GM19438 (cell line): ENCODE results near the gene VPS35L.
"Not testable (repeated sequence)": the region's sequence is repeated elsewhere in the genome, so short reads cannot be mapped to it uniquely, and the experiment has no call there.

ENCODE experiments used
- ATAC-seq: cut with Tn5 transposase; IDR thresholded peaks from one replicate; pipeline ENCODE4 v1.9.1; 2021; ENCODE audit warnings: low read depth; ENCODE audit not compliant: unreplicated experiment

VPS35L gene

DNA sequence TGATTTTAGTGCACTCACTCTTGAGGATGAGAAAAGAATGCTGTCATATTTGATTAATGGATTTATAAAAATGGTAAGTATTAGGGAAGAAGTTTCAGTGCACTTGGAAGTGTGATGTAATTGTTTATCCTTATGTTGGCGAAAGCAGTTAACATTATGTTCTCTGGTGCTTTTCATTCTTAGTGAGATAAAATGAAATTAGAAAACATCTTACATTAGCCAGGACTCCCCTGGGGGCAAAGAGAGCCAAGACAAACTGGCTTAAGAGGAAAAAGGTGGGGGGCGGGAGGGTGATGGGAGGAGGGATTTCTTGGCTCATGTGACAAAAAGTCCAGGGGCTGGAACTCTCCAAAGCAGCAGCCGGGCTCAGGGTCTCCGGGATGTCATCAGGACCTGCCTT is 89.4 kb downstream of the VPS35L start:
- no peak for ATAC-seq

DNA sequence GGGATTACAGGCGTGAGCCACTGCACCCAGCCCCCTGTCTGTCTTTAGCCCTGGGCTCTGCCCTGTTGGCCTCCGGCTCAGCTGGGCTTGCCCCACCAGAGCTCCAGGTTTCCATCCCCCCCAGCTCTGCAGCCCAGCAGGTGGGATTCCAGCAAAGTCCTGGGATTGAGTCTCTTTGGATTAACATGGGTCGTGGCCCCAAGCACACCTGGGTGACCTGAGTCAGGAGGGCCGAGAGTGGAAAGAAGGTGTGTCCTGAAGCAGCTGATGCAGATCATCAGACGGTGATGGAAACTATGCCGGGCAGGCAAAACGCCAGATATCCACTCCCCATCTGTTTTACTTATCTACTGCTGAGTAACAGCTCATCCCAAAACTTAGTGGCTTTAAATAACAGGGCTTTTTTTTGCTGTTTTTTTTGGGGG is 90.1 kb downstream of the VPS35L start:
- no peak for ATAC-seq

- ATAC-seq: no peak
Measured at GRCh38 chr16:19649980-19650379, 94.5 kb downstream of the VPS35L start.

DNA sequence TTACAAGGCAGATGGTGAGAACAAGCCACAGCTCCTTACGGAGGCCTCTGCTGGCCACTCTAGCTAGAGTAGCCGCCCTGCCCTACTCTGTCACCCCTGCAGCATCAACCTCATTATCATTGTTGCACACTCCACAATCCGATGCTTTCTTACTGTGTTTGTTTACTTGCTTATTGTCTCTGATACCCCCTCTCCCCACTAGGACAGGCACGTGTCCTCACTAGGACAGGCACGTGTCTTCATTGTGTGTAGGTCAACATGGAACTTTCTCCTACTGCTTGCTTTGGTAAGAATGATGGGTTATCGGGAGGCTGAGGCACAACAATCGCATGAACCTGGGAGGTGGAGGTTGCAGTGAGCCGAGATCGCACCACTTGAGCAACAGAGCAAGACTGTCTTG is 98.6 kb downstream of the VPS35L start:
- ATAC-seq: no peak

DNA sequence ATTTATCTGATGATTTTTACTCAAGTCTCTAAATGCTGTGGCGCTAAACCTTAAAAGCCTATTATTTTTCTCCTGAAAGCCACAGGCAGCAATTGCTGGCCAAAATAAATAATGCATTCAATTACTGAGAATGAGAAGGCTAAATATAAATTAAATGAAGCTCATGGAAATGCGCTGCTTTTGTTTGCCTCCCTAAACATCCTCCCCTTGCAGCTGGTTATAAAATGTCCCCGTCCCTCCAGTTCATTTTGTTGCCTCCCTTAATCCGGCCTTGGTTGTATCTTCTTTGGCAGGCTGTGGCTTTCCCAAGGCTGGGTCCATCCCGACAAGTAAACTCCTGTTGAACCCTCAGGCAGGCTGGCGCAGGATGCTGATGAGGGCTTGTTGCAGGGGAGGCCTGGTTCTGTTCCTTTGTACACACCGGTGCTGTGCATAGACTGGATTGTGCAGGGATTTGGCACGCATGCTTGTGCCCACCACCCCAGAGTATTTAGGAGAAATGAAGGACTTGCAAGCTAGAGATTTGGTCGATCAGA is 99.8 kb downstream of the VPS35L start:
- no peak for ATAC-seq

DNA sequence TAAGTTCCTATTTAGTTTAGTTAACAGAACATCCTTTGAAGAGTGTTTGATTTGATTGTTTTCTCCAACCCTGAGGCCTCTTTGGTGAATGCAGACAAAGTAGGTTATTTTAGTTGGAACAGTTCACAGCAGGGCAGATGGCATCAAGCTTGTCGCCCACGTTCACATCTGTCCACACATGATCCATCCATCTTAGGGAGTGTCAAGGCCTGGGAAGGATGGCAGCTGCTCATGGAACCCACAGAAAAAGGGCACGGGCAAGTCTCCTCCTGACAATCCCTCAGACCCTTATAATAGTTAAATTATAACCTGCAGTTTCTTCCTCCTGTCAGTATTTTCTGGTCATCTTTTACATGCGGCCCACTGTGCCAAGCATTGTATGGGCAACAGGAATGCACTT is 102.3 kb downstream of the VPS35L start:
- no peak for ATAC-seq

DNA sequence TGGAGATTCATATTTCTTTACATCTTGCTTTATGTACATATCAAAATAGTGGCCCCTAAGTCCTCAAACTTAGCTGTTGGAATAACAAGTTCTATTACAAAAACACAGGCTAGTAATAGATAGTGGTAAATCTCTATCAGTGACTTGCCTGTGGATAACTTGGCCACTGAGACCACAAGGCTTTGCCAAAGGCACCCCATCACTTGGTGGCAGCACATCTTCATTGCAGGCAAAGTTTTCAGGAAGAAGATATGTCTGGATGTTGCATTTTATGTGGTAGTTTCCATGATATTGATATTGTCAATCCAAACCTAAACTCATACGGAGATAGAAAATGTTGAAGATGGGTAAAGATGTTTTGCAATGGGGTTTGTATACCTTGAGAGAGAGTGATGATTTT is 104.1 kb downstream of the VPS35L start:
- ATAC-seq: no peak

DNA sequence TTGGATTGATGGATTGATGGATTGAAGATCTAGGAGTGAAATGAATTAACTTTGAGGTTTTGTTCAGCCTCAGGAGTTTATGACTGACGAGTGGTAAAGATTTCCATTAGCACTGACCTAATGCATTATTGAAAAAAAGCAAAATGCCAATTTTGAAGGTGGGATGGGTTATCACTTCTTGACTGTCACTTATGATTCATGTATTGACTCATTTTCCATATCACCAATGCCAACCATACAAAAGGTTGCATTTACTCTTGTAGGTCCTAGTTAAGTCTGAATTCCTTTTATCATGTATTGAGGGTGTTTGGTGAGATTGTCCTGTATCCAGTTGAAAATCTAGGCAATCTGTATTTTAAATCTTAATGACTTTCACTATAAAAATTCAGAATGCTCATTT is 104.9 kb downstream of the VPS35L start:
- ATAC-seq: no peak

GRCh38 chr16:19662351-19662750 is 106.8 kb downstream of the VPS35L start:
- ATAC-seq: no peak

GRCh38 chr16:19664166-19664565 is 108.7 kb downstream of the VPS35L start:
- ATAC-seq: no peak

DNA sequence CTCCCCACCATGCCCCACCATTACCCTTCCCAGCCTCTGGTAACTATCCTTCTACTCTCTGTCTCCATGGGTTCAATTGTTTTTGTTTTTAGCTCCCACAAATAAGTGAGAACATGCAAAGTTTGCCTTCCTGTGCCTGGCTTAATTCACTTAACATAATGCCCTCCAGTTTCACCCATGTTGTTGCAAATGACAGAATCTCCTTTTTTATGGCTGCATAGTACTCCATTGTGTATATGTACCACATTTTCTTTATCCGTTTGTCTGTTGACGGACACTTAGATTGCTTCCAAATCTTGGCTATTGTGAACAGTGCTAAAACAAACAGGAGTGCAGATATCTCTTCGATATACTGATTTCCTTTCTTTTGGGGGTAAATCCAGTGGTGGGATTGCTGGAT is 109.8 kb downstream of the VPS35L start:
- not testable (repeated sequence) for ATAC-seq

- no peak for ATAC-seq
Measured at GRCh38 chr16:19666477-19666876, 111.0 kb downstream of the VPS35L start.

- no peak for ATAC-seq
Measured at GRCh38 chr16:19672378-19672777, 116.9 kb downstream of the VPS35L start.

DNA sequence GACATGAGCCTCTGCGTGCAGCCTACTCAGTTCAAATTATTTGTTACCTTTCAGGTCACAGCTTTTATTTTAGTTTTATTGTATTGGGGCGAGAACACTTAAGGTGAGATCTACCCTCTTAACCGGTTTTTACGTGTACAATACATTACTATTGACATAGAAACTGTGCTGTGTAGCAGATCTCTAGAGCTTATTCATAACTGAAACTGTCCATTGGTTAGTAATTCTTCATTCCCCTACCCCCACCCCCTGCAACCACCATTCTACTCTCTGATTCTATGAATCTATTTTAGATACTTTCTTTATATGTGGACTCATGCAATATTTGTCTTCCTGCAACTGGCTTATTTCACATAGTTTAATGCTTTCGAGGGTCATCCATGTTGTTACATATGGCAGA is 119.0 kb downstream of the VPS35L start:
- no peak for ATAC-seq

DNA sequence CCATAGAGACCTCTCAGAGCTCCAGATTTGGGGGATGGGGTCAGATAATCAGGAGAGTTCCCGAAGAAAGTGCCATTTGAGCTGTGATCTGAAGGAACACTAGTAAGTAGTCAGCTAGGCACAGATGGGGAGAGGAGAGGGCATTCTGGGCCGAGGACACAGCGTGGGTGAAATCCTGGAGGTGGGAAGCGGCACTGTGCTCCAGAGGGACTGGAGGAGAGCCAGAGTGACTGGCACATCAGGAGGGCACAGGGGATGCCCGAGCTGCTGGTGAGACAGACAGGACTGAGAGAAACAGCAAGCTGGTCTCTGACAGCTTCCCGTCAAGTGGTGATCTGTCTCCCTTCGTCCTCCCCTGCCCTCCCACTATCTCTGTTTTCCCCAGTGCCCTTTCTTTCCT is 121.9 kb downstream of the VPS35L start:
- no peak for ATAC-seq

- ATAC-seq: no peak
Measured at GRCh38 chr16:19678804-19679203, 123.3 kb downstream of the VPS35L start.

- ATAC-seq: not testable (repeated sequence)
Measured at GRCh38 chr16:19679281-19679680, 123.8 kb downstream of the VPS35L start.

DNA sequence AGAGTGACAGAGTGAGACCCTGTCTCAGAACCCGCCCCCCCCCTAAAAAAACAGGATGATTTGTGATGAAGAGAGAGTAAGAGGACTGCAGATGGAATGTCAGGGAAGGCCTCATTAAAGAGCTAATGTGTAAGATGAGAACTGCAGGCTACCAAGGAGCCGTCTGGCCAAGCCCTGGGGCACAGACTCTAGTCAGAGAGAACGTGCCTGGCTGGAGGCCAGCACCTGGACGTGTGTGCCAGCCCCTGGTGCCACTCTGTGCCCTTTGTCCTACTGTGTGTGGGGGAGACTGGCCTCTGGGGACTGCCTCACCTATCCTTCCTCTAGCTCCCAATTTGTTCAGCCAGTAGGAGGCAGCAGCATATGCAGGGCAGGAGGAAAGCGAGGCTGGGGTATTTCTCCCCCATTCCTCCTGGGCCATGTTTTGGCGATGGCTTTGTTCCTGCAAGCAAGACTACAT is 125.4 kb downstream of the VPS35L start:
- ATAC-seq: no peak

- ATAC-seq: no peak
Measured at GRCh38 chr16:19681637-19682036, 126.1 kb downstream of the VPS35L start.

- ATAC-seq: no peak
Measured at GRCh38 chr16:19683453-19684236, 128.1 kb downstream of the VPS35L start.

DNA sequence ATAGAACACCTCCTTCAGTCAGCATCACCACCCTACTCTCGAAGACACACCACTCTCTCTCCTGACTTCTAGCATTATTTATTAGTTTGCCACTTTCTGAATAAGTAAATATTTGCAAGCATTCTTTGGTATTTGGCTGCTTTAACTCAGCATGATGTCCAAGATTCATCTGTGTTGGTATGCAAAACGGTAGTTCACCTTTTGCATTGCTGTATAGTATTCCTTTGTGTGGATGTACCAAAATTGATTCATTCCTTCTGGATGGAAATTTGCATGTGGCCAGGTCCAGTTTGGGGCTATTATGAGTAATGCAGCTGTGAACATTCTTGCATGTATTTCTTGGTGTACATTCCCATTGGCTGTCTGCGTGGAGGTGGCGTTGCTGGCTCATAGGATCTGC is 129.7 kb downstream of the VPS35L start:
- ATAC-seq: no peak

- no peak for ATAC-seq
Measured at GRCh38 chr16:19687279-19687678, 131.8 kb downstream of the VPS35L start.
